ENCODE measurements around the gene PRDM5. TPM values are rescaled to one million over a fixed set of nuclear protein-coding genes. Genes with fewer than 3 reads are reported as not detected.

PRDM5 gene
- total RNA-seq, 1 experiment from 2014 or later, result 5.1 TPM

- BruUV-seq (replicated peaks), result no TSS peak
- Histone ChIP-seq H2AFZ (ENCODE audit: low read depth, low read length, poor library complexity, severe bottlenecking) (no peak overlapping the region), H3K4me2 (ENCODE audit: low read length) (no peak overlapping the region), H3K27me3 (ENCODE audit: insufficient read depth, low read length) (no peaks in the 10 kb centered on the region), H3K9me2 (ENCODE audit: insufficient read depth) (no peaks in the 10 kb centered on the region), H3K27ac (ENCODE audit: low read depth, low read length) (no peak overlapping the region), H3K4me1 (ENCODE audit: control insufficient read depth in 1 of 2, insufficient read depth in 2 of 2, low read length in 2 of 2) (peaks cover 0 to 2% of the 10 kb centered on the region in 2 experiments; a peak in 1 of 4 replicates), H3K36me3 (ENCODE audit: control insufficient read depth in 1 of 2, insufficient read depth in 2 of 2, low read length in 2 of 2) (no peaks in the 10 kb centered on the region), H3K79me2 (ENCODE audit: insufficient read depth, low read length) (no peaks in the 10 kb centered on the region), H4K20me1 (ENCODE audit: insufficient read depth) (no peaks in the 10 kb centered on the region), H3K9ac (ENCODE audit: low read length) (no peak overlapping the region), H3K4me3 (replicated peaks in 1 of 2; ENCODE audit: low read depth in 1 of 2, low read length in 2 of 2) (no peak overlapping the region), H3K9me3 (ENCODE audit: control insufficient read depth in 1 of 2, insufficient read depth in 1 of 2, low read depth in 1 of 2, low read length in 2 of 2) (no peaks in the 10 kb centered on the region)
- POLR2A ChIA-PET, result no interaction called here
- CTCF ChIA-PET, result no interaction called here
- no peak for TF ChIP-seq SIN3A (IDR thresholded peaks at IDR 0.05; ENCODE audit: low read depth)
- no peak for TF ChIP-seq POLR2A (IDR thresholded peaks at IDR 0.05; ENCODE audit: borderline replicate concordance, extremely low read depth, insufficient read depth, insufficient read length)
- no peak for TF ChIP-seq SP1 (IDR thresholded peaks at IDR 0.05; ENCODE audit: low read depth)
- no peak for TF ChIP-seq CEBPB (IDR thresholded peaks at IDR 0.05; ENCODE audit: low read depth)
- no peak for ATAC-seq
- RAD21 ChIA-PET (ENCODE audit: low non-redundant PET in 1 of 2, low total read pairs in 2 of 2, uncharacterized antibody in 2 of 2, unreplicated experiment in 2 of 2), result no interaction called here
- no peak for DNase-seq (ENCODE audit: low read depth, low spot score)
- intact Hi-C loops (cut with micrococcal nuclease), result no loop called here
Measured at GRCh38 chr4:120858776-120859175, 63.8 kb downstream of the PRDM5 start.

- no peak for ATAC-seq
- no peak for DNase-seq (ENCODE audit: low read depth, low spot score)
- Histone ChIP-seq H4K20me1 (ENCODE audit: insufficient read depth) (no peaks in the 10 kb centered on the region), H3K9me3 (ENCODE audit: control insufficient read depth in 1 of 2, insufficient read depth in 1 of 2, low read depth in 1 of 2, low read length in 2 of 2) (no peaks in the 10 kb centered on the region), H2AFZ (ENCODE audit: low read depth, low read length, poor library complexity, severe bottlenecking) (no peak overlapping the region), H3K4me1 (ENCODE audit: control insufficient read depth in 1 of 2, insufficient read depth in 2 of 2, low read length in 2 of 2) (peaks cover 0 to 2% of the 10 kb centered on the region in 2 experiments; a peak in 1 of 4 replicates), H3K27ac (ENCODE audit: low read depth, low read length) (no peak overlapping the region), H3K36me3 (ENCODE audit: control insufficient read depth in 1 of 2, insufficient read depth in 2 of 2, low read length in 2 of 2) (no peaks in the 10 kb centered on the region), H3K4me2 (ENCODE audit: low read length) (no peak overlapping the region), H3K9me2 (ENCODE audit: insufficient read depth) (no peaks in the 10 kb centered on the region), H3K79me2 (ENCODE audit: insufficient read depth, low read length) (no peaks in the 10 kb centered on the region), H3K9ac (ENCODE audit: low read length) (no peak overlapping the region), H3K27me3 (ENCODE audit: insufficient read depth, low read length) (no peaks in the 10 kb centered on the region), H3K4me3 (replicated peaks in 1 of 2; ENCODE audit: low read depth in 1 of 2, low read length in 2 of 2) (no peak overlapping the region)
- no peak for TF ChIP-seq ZNF274 (IDR thresholded peaks at IDR 0.05; ENCODE audit: low read depth, low read length)
- no peak for TF ChIP-seq ELF1 (IDR thresholded peaks at IDR 0.05; ENCODE audit: borderline replicate concordance, low read depth)
- ChIA-PET CTCF (interaction anchor here (1.2 kb wide), 1 partner anchor 14 kb away, joined by 3 read pairs; no protein-coding TSS in a partner anchor), POLR2A (no interaction called here), RAD21 (ENCODE audit: low non-redundant PET in 1 of 2, low total read pairs in 2 of 2, uncharacterized antibody in 2 of 2, unreplicated experiment in 2 of 2) (no interaction called here)
- no TSS peak for BruUV-seq (replicated peaks)
- intact Hi-C loops (cut with micrococcal nuclease), result no loop called here
Measured at GRCh38 chr4:120857312-120857711, 65.2 kb downstream of the PRDM5 start.
